Activated CD4-positive, alpha-beta T cell treated with anti-CD3 and anti-CD28 coated beads for 36 hours (primary cell): Measurements from ENCODE around the gene VAMP3. TPM values are rescaled to one million over a fixed set of nuclear protein-coding genes. Genes with fewer than 3 reads are reported as not detected.

Source experiments
- ATAC-seq: fragments of 200-7000 bp; cut with Tn5 transposase; one replicate; pipeline ENCODE4 v1.10.0; 2021; ENCODE audit warnings: mild to moderate bottlenecking, moderate library complexity
- CTCF ChIA-PET: fragments of 350-600 bp; sonication (Branson Sonifier 250); formaldehyde crosslinking; loops from one replicate; lab custom pipeline; 2021; ENCODE audit warnings: antibody characterized with exemption; lab: Charles Lee
- POLR2A ChIA-PET: fragments of 350-600 bp; sonication (Branson Sonifier 250); formaldehyde crosslinking; loops from one replicate; lab custom pipeline; 2021; ENCODE audit warnings: antibody characterized with exemption, inconsistent platforms; lab: Charles Lee
- DNase-seq: peaks from one replicate; pipeline ENCODE4 v3.0.0-alpha.2; 2020
- H3K27ac Mint-ChIP-seq: one replicate; pipeline ENCODE4 v1.8.0; 2021; ENCODE audit warnings: mixed read lengths
- H3K27me3 Mint-ChIP-seq: one replicate; pipeline ENCODE4 v1.8.0; 2021; ENCODE audit warnings: mixed read lengths
- H3K36me3 Mint-ChIP-seq: one replicate; pipeline ENCODE4 v1.8.0; 2021; ENCODE audit warnings: low read depth, mixed read lengths
- H3K4me1 Mint-ChIP-seq: one replicate; pipeline ENCODE4 v1.8.0; 2021; ENCODE audit warnings: mixed read lengths
- H3K4me3 Mint-ChIP-seq: one replicate; pipeline ENCODE4 v1.8.0; 2021; ENCODE audit warnings: mild to moderate bottlenecking, moderate library complexity, mixed read lengths
- H3K9me3 Mint-ChIP-seq: one replicate; pipeline ENCODE4 v1.8.0; 2021; ENCODE audit warnings: low read depth, mixed read lengths
- intact Hi-C, 2 experiments: fragments of 100-400 bp; cut with DNase I in 1 of 2; cut with micrococcal nuclease in 1 of 2; formaldehyde crosslinking; loops; one replicate each; pipeline versions ENCODE4 v1.14.2 to v1.15.1; 2022 to 2024; cut with DNase I, micrococcal nuclease
- total RNA-seq, 2 experiments: library from RNA; stranded (reverse); gene quantifications; one replicate each; pipeline ENCODE4 v1.2.3, GENCODE V29; 2021

VAMP3 gene
- total RNA-seq, 2 experiments from 2014 or later, result 16.8 to 17.4 TPM

GRCh38 chr1:7745783-7746182, 25.3 kb upstream of the VAMP3 start:
- no peaks in the 10 kb centered on the region for H3K36me3 Mint-ChIP-seq
- H3K4me1 Mint-ChIP-seq, result no peaks in the 10 kb centered on the region
- no peak overlapping the region for H3K4me3 Mint-ChIP-seq
- ChIA-PET POLR2A (no interaction called here), CTCF (interaction anchor here (1.0 to 10.2 kb wide), 2 partner anchors 78 to 79 kb away, joined by 6 to 334 read pairs; no protein-coding TSS in a partner anchor)
- H3K27me3 Mint-ChIP-seq, result no peaks in the 10 kb centered on the region
- DNase-seq (no peak), ATAC-seq (no peak)
- intact Hi-C loops, result no loop called here
- H3K27ac Mint-ChIP-seq, result no peak overlapping the region
- no peaks in the 10 kb centered on the region for H3K9me3 Mint-ChIP-seq

GRCh38 chr1:7747605-7748004, 23.5 kb upstream of the VAMP3 start:
- DNase-seq (no peak), ATAC-seq (no peak)
- intact Hi-C loops, result no loop called here
- Mint-ChIP-seq H3K27ac (no peak overlapping the region), H3K27me3 (no peaks in the 10 kb centered on the region), H3K4me1 (peaks cover 13% of the 10 kb centered on the region), H3K9me3 (no peaks in the 10 kb centered on the region), H3K4me3 (no peak overlapping the region), H3K36me3 (no peaks in the 10 kb centered on the region)
- ChIA-PET CTCF (interaction anchor here (0.6 to 10.2 kb wide), 2 partner anchors 80 to 328 kb away, joined by 3 to 334 read pairs; no protein-coding TSS in a partner anchor), POLR2A (no interaction called here)

DNA sequence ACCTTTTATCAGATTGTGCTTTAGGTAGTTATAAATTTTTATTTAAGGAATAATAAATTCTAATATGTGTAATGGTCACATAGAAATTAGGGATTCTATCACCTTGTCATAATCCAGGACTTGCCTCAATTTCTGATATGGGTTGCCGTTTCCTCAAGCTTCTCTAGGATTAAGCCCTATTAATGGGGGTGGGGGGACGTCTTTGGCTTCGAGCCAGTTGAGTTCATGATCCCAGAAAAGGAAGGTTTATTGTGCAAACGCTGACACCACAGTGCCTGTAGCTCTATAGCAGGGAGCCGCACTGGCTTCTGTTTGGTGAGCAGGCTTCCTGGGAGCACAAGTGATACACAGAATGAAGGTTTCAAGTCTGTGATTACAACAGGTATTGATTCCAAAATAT, 22.0 kb upstream of the VAMP3 start:
- Mint-ChIP-seq H3K27me3 (peaks cover 2% of the 10 kb centered on the region), H3K27ac (no peak overlapping the region), H3K36me3 (no peaks in the 10 kb centered on the region), H3K9me3 (no peaks in the 10 kb centered on the region), H3K4me1 (peaks cover 20% of the 10 kb centered on the region), H3K4me3 (no peak overlapping the region)
- POLR2A ChIA-PET, result no interaction called here
- intact Hi-C loops, result no loop called here
- DNase-seq (no peak), ATAC-seq (no peak)
- CTCF ChIA-PET, result interaction anchor here (0.7 to 10.2 kb wide), 5 partner anchors 26 to 1020 kb away, joined by 3 to 334 read pairs (median 3); no protein-coding TSS in a partner anchor

- no peak overlapping the region for H3K4me3 Mint-ChIP-seq
- peaks cover 20% of the 10 kb centered on the region for H3K4me1 Mint-ChIP-seq
- no peaks in the 10 kb centered on the region for H3K36me3 Mint-ChIP-seq
- POLR2A ChIA-PET, result no interaction called here
- DNase-seq, result no peak
- peaks cover 8% of the 10 kb centered on the region for H3K27me3 Mint-ChIP-seq
- intact Hi-C loops, result no loop called here
- no peaks in the 10 kb centered on the region for H3K9me3 Mint-ChIP-seq
- ATAC-seq, result no peak
- no peak overlapping the region for H3K27ac Mint-ChIP-seq
- CTCF ChIA-PET, result interaction anchor here (0.7 to 10.2 kb wide), 5 partner anchors 10 to 84 kb away, joined by 3 to 334 read pairs (median 23); no protein-coding TSS in a partner anchor
Measured at GRCh38 chr1:7751174-7751573, 19.9 kb upstream of the VAMP3 start.

DNA sequence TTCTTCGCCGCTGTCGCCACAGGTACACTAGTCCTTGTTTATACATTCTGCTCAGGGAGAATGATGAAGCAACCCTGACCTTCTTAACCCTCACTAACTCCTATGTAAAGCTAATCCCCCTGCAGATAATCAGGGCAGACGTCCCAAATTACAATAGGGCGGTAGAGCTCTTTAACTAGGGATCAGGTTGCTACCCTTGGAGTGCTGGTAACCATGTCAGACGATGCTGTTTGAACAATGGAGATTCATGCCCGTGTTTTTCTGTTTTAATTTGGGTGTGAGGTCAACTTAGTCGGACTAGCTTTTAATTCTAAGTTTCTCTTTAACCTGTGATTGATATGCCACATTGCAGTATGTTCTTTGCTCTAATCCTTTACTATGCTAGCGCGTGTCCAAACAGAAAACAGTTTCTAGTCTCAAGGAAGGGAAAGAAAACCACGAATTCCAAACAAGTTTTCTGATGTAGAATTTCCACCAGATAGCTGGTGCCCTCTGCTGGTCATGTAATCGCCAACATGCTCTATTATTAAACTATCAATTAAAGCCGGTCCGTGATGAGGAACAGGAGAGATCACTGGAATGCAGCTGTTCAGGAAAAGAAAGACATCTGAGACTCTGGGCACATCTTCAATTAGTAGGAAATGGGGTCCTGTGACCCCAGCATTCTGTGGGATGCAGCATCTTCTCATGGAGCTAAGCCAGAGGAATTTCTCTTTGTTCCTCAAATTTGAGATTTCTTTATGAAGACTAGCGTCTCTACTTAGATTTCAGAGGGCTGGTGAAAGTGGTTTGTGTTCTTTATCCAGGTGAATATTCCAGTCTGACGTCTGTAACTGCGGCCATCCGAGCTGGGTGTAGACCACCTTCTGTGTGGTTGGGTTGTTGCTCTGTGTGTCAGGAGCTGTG, 18.3 kb upstream of the VAMP3 start:
- DNase-seq (peak; percentile 69), ATAC-seq (peak; percentile 63)
- Mint-ChIP-seq H3K27me3 (peaks cover 8% of the 10 kb centered on the region), H3K4me3 (peak overlapping the region; percentile 27), H3K36me3 (no peaks in the 10 kb centered on the region), H3K9me3 (no peaks in the 10 kb centered on the region), H3K4me1 (peaks cover 20% of the 10 kb centered on the region), H3K27ac (no peak overlapping the region)
- intact Hi-C loops, result loop anchor here (1.0 to 2.0 kb wide), 2 partner anchors 48 to 85 kb away; no protein-coding TSS in a partner anchor
- CTCF ChIA-PET, result interaction anchor here (0.6 to 10.2 kb wide), 48 partner anchors 8 to 844 kb away, joined by 3 to 334 read pairs (median 4); no protein-coding TSS in a partner anchor
- POLR2A ChIA-PET, result interaction anchor here (1.1 kb wide), 1 partner anchor 73 kb away, joined by 3 read pairs; no protein-coding TSS in a partner anchor

DNA sequence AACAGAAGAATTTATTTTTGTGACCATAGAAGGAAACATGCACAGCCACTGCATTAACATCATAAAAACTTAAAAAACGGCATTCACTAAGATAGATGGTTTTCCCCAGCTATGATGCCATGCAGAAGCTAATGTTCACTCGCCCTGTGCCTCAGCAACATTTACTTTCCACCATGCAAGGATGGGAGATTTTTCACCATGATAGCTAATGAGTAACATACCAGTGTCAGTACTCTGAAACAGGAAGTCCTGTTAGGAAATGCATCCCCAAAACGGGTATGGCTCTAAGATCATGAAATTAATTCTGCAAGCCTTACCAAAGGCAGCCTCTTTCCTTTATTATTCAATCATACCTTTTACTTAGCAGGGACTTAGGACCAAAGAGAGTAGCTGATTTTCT, 17.5 kb upstream of the VAMP3 start:
- Mint-ChIP-seq H3K27me3 (peaks cover 8% of the 10 kb centered on the region), H3K9me3 (no peaks in the 10 kb centered on the region), H3K36me3 (no peaks in the 10 kb centered on the region), H3K4me3 (no peak overlapping the region), H3K4me1 (peaks cover 20% of the 10 kb centered on the region), H3K27ac (no peak overlapping the region)
- DNase-seq (no peak), ATAC-seq (no peak)
- intact Hi-C loops, result loop anchor here (1.0 to 2.0 kb wide), 2 partner anchors 49 to 86 kb away; no protein-coding TSS in a partner anchor
- POLR2A ChIA-PET, result no interaction called here
- CTCF ChIA-PET, result interaction anchor here (0.5 to 10.2 kb wide), 25 partner anchors 7 to 267 kb away, joined by 3 to 334 read pairs (median 5); no protein-coding TSS in a partner anchor

DNA sequence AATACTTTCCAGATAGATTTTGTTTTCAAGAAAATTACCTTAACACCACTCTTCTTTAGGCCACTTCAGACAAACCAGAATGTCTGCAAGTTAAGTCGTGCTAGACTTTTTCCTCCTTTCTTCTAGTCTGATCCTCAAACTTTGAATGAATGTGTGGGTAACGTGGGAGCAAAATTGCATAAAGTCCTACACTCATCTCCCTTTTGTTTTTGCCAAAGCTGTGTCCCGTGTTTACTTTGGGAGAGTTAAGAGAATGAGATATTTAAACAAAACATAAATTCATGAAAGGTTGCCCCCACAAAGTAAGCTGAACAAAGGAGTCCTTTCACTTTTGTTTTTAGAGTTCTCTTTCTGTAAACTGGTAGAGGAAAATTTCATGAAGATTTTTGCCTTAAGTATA, 16.9 kb upstream of the VAMP3 start:
- peaks cover 20% of the 10 kb centered on the region for H3K4me1 Mint-ChIP-seq
- no peak overlapping the region for H3K4me3 Mint-ChIP-seq
- POLR2A ChIA-PET, result no interaction called here
- peaks cover 8% of the 10 kb centered on the region for H3K27me3 Mint-ChIP-seq
- intact Hi-C loops, result no loop called here
- ATAC-seq (no peak), DNase-seq (no peak)
- no peak overlapping the region for H3K27ac Mint-ChIP-seq
- CTCF ChIA-PET, result interaction anchor here (0.5 to 10.2 kb wide), 7 partner anchors 7 to 209 kb away, joined by 3 to 334 read pairs (median 5); no protein-coding TSS in a partner anchor
- H3K36me3 Mint-ChIP-seq, result no peaks in the 10 kb centered on the region
- no peaks in the 10 kb centered on the region for H3K9me3 Mint-ChIP-seq

DNA sequence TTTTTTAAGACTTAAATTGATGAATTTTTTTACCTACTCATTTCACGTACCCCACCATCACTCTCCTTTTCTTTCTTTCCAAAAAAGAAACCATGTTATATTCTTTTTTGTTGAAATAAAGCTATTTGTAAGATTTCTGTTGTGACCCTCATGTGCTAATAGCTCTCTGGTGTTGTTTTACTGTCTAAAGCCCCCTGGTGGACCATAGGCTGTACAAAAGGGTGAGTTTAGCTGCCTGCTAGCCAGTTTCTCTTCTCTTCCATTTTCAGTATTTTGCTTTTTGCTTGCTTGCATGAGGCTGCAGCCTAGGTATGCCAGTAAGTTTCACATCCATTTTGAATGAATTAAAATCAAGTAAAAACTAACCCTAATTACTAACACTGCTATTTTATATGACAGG, 15.6 kb upstream of the VAMP3 start:
- no peak overlapping the region for H3K27ac Mint-ChIP-seq
- H3K9me3 Mint-ChIP-seq, result no peaks in the 10 kb centered on the region
- intact Hi-C loops, result no loop called here
- CTCF ChIA-PET, result interaction anchor here (0.7 to 10.2 kb wide), 2 partner anchors 88 to 169 kb away, joined by 3 to 334 read pairs; no protein-coding TSS in a partner anchor
- H3K4me1 Mint-ChIP-seq, result peaks cover 20% of the 10 kb centered on the region
- POLR2A ChIA-PET, result no interaction called here
- H3K27me3 Mint-ChIP-seq, result peaks cover 8% of the 10 kb centered on the region
- H3K36me3 Mint-ChIP-seq, result no peaks in the 10 kb centered on the region
- no peak overlapping the region for H3K4me3 Mint-ChIP-seq
- DNase-seq (no peak), ATAC-seq (no peak)

GRCh38 chr1:7760245-7760644, 10.9 kb upstream of the VAMP3 start:
- CTCF ChIA-PET, result interaction anchor here (1.1 to 2.7 kb wide), 4 partner anchors 8 to 92 kb away, joined by 3 to 23 read pairs (median 5); no protein-coding TSS in a partner anchor
- Mint-ChIP-seq H3K36me3 (no peaks in the 10 kb centered on the region), H3K9me3 (no peaks in the 10 kb centered on the region), H3K4me3 (no peak overlapping the region), H3K4me1 (no peaks in the 10 kb centered on the region), H3K27ac (no peak overlapping the region), H3K27me3 (peaks cover 6% of the 10 kb centered on the region)
- DNase-seq (no peak), ATAC-seq (no peak)
- intact Hi-C loops, result no loop called here
- POLR2A ChIA-PET, result no interaction called here

DNA sequence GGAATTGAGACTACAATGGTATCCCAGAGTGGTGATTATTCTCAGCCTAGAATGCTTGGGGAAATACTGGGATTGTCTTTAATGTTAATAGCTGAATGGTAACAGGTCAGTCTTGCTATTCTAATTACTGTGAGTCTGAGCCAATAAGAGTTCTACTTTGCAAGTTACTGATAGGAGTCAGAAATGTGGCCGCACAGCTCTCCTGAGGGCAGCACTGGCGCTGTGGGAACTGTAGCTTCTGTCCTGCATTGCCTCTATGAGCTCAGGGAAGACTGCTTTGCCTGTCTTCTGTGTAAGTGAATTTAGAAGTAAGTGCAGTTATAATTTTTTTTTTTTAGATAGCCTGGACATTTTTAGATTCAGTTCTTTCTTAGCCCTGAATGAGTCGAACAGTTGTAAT, 10.0 kb upstream of the VAMP3 start:
- no peak for ATAC-seq
- Mint-ChIP-seq H3K4me1 (no peaks in the 10 kb centered on the region), H3K27ac (no peak overlapping the region), H3K27me3 (peaks cover 2% of the 10 kb centered on the region), H3K4me3 (no peak overlapping the region), H3K36me3 (no peaks in the 10 kb centered on the region), H3K9me3 (no peaks in the 10 kb centered on the region)
- intact Hi-C loops, result no loop called here
- POLR2A ChIA-PET, result no interaction called here
- no peak for DNase-seq
- CTCF ChIA-PET, result interaction anchor here (0.6 to 2.7 kb wide), 6 partner anchors 8 to 94 kb away, joined by 3 to 23 read pairs (median 4); no protein-coding TSS in a partner anchor

GRCh38 chr1:7767176-7767575, 3.9 kb upstream of the VAMP3 start:
- peaks cover 7% of the 10 kb centered on the region for H3K27me3 Mint-ChIP-seq
- no peaks in the 10 kb centered on the region for H3K9me3 Mint-ChIP-seq
- no peaks in the 10 kb centered on the region for H3K36me3 Mint-ChIP-seq
- no peak for ATAC-seq
- intact Hi-C loops, result no loop called here
- POLR2A ChIA-PET, result no interaction called here
- H3K27ac Mint-ChIP-seq, result no peak overlapping the region
- no peak for DNase-seq
- no peak overlapping the region for H3K4me3 Mint-ChIP-seq
- peaks cover 8% of the 10 kb centered on the region for H3K4me1 Mint-ChIP-seq
- CTCF ChIA-PET, result interaction anchor here (0.6 to 5.0 kb wide), 3 partner anchors 15 to 98 kb away, joined by 3 to 28 read pairs (median 3); no protein-coding TSS in a partner anchor
